Subcutaneous adipose tissue (tissue), 4 donors: ENCODE results near the gene CHID1. TPM values are rescaled to one million over a fixed set of nuclear protein-coding genes. Genes with fewer than 3 reads are reported as not detected.

ENCODE experiments used
- CTCF ChIP-seq: fragments of 450-650 bp; IDR thresholded peaks from one replicate; pipeline ENCODE4 v1.5.1; 2016; ENCODE audit warnings: low read depth, mild to moderate bottlenecking, control low read depth, antibody characterized with exemption, moderate library complexity
- total RNA-seq, 4 donors: library from RNA; depleted of rRNA; stranded (reverse); fragments of >200 nt; gene quantifications; one replicate each; pipeline ENCODE4 v1.1.0, GENCODE V29; 2016

The CHID1 gene
- total RNA-seq, 4 donors from 2014 or later: 28.4 to 107 (median 76.0) TPM

DNA sequence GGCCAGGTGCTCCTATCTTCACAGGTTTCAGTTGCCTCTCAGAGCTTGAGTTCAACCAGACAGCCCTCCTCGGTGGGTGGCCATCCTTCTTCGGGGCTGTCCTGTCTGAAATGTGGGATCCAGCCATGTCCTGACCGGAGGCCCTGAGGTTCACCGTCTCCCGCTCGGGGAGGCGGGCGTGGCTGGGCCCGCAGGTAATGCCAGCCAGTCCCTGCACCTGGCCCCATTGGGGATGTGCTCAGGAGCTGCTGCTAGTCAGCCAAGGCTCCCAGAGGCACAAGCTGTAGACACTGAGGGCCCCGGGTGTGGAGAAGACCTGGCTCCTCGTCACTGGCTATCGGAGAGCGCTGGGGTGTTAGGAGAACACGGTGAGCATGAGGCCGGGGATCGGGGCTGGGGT is 35.4 kb downstream of the CHID1 start:
- TF ChIP-seq CTCF: no peak

- TF ChIP-seq CTCF: no peak
These were observed 36.9 kb downstream of the CHID1 start for GRCh38 chr11:873706-874105.

GRCh38 chr11:872799-873198 is 37.8 kb downstream of the CHID1 start:
- no peak for TF ChIP-seq CTCF

DNA sequence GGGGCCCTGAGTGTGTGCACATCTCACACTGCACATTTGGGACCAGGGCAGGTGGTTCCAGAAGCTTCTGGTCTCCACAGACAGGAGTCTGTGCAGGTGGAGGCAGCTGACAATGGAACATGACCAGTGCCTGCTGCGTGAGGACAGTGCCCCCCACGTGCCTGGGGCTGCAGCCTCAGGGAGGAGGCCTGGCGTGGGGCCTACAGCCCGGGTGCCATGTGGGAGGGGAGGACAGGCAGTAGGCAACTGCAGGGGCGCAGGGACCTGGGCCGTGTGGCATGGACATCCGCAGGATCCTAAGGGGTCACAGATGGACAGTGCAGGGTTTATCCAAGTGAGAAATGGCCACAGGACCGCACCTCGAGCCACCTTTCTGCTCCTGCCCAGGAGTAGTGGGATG is 39.1 kb downstream of the CHID1 start:
- no peak for TF ChIP-seq CTCF

- TF ChIP-seq CTCF: no peak
These were observed 40.2 kb downstream of the CHID1 start for GRCh38 chr11:870418-870817.

GRCh38 chr11:870127-870413 is 40.5 kb downstream of the CHID1 start:
- no peak for TF ChIP-seq CTCF

GRCh38 chr11:869399-870126 is 41.0 kb downstream of the CHID1 start:
- no peak for TF ChIP-seq CTCF

DNA sequence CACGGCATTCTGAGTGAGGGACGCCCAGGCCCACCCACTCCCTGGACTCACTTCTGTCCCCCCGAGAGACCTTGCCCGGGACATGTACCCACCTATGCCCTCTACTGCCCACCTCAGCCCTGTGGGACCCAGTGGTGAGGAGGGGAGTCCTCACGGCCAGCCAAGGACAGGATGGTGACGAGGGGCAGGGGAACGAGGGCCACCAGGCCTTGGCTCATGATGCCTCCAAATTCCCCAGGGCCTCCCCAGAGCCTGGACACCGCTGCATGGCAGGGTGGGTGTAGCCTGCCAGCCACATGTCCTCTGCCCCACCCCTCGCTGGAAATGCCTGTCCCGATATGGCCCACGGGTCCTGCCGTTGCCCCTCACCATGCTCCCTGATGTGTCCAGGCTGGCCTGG is 41.8 kb downstream of the CHID1 start:
- no peak for TF ChIP-seq CTCF
